ENCODE measurements around the gene DERA. TPM values are rescaled to one million over a fixed set of nuclear protein-coding genes. Genes with fewer than 3 reads are reported as not detected.

Gene DERA
- total and polyA plus RNA-seq, 9 of the 15 experiments (the other 6 are each of a cell fraction or from before 2014, with no cell fraction given), result 5.5 to 15.5 (median 7.8) TPM

DNA sequence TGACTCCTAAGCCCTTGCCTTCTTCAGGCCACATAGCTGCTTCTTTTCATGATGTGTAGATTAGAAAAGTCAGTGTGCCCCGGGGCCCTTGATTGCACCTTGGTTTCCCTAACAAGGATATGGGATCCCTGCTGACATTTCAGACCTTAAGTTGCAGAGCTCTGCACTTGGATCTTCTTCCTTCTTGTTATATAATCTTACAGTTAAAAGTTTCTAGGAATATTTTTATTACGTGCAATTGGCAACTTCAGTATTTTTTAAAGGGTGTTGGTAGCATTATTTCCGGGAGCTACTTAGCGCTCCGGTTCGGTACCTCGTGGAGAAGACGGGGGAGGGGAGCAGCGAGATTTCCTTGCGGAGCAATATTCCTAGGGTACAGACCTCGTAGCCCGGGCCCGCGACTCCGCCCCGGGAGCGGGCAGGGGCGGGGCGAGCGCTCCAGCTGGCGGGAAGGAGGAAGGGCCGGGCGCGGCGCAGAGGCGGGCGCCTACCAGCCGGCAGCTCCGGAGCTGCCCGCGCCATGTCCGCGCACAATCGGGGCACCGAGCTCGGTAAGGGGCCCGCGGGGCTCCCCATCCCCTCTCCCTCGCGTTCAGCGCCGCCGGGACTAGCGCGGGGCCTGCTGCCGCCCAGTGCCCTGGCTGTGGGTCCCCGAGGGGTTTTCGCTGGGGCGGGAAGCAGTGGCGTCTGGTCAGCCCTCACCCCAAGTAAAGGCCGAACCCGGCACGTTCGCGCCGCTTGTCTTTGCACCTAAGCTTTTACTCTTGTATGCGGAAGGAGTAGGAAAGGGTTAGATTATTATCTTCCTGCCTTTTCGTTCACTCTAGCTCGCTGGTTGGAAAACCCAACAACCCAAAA is at the start of gene DERA (continued):
- TF ChIP-seq GTF2A2 (tag; IDR thresholded peaks at IDR 0.05) (no peak), OTX1 (CRISPR knock-in tag; IDR thresholded peaks at IDR 0.05) (no peak), SUPT5H (IDR thresholded peaks at IDR 0.05) (peak; percentile 50; the same call in 1 of the 2 replicates), EHMT2 (IDR thresholded peaks at IDR 0.05) (no peak), NONO (IDR thresholded peaks at IDR 0.05; ENCODE audit: low read depth in 2 of 2, low read length in 1 of 2) (peak in 1 of 2 experiments; percentile 31; a peak in 1 of 4 replicates), RAD21 (CRISPR knock-in tag; conservative IDR thresholded peaks at IDR 0.05 in 1 of 2, IDR thresholded peaks at IDR 0.05 in 1 of 2) (no peak), HDAC1 (IDR thresholded peaks at IDR 0.05) (0 out of 4 replicates have a peak, but pooled peaks of 1 of the 2 experiments have one; percentile 21), HMGN3 (IDR thresholded peaks at IDR 0.05; ENCODE audit: borderline replicate concordance, extremely low read depth, insufficient read length, low read depth, low read length) (peak; percentile 29), KDM5B (IDR thresholded peaks at IDR 0.05; ENCODE audit: insufficient replicate concordance, low read depth, low read length) (peak; percentile 42), PHF21A (IDR thresholded peaks at IDR 0.05; ENCODE audit: borderline replicate concordance, low read depth) (no peak), ARID2 (IDR thresholded peaks at IDR 0.05) (no peak), NCOA2 (IDR thresholded peaks at IDR 0.05; ENCODE audit: partially characterized antibody in 2 of 2) (no peak), ZNF778 (CRISPR knock-in tag; IDR thresholded peaks at IDR 0.05) (no peak), NRF1 (conservative IDR thresholded peaks at IDR 0.05 in 1 of 2, IDR thresholded peaks at IDR 0.05 in 1 of 2) (peak; percentile 55 to 59; a peak in 2 of 4 replicates), TOE1 (IDR thresholded peaks at IDR 0.05; ENCODE audit: borderline replicate concordance) (no peak), TOE1 (CRISPR knock-in tag; IDR thresholded peaks at IDR 0.05; ENCODE audit: borderline replicate concordance, low read depth) (no peak)
- TF ChIP-seq, protein P1, sequence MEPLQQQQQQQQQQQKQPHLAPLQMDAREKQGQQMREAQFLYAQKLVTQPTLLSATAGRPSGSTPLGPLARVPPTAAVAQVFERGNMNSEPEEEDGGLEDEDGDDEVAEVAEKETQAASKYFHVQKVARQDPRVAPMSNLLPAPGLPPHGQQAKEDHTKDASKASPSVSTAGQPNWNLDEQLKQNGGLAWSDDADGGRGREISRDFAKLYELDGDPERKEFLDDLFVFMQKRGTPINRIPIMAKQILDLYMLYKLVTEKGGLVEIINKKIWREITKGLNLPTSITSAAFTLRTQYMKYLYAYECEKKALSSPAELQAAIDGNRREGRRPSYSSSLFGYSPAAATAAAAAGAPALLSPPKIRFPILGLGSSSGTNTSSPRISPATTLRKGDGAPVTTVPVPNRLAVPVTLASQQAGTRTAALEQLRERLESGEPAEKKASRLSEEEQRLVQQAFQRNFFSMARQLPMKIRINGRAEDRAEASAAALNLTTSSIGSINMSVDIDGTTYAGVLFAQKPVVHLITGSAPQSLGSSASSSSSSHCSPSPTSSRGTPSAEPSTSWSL (CRISPR knock-in tag; IDR thresholded peaks at IDR 0.05; ENCODE audit: borderline replicate concordance), result no peak
- TF ChIP-seq, protein P2, sequence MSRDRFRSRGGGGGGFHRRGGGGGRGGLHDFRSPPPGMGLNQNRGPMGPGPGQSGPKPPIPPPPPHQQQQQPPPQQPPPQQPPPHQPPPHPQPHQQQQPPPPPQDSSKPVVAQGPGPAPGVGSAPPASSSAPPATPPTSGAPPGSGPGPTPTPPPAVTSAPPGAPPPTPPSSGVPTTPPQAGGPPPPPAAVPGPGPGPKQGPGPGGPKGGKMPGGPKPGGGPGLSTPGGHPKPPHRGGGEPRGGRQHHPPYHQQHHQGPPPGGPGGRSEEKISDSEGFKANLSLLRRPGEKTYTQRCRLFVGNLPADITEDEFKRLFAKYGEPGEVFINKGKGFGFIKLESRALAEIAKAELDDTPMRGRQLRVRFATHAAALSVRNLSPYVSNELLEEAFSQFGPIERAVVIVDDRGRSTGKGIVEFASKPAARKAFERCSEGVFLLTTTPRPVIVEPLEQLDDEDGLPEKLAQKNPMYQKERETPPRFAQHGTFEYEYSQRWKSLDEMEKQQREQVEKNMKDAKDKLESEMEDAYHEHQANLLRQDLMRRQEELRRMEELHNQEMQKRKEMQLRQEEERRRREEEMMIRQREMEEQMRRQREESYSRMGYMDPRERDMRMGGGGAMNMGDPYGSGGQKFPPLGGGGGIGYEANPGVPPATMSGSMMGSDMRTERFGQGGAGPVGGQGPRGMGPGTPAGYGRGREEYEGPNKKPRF (IDR thresholded peaks at IDR 0.05; ENCODE audit: low read depth, low read length), result no peak
- TF ChIP-seq, protein P3, sequence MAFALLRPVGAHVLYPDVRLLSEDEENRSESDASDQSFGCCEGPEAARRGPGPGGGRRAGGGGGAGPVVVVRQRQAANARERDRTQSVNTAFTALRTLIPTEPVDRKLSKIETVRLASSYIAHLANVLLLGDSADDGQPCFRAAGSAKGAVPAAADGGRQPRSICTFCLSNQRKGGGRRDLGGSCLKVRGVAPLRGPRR (CRISPR knock-in tag; IDR thresholded peaks at IDR 0.05), result no peak
- TF ChIP-seq, protein P4, sequence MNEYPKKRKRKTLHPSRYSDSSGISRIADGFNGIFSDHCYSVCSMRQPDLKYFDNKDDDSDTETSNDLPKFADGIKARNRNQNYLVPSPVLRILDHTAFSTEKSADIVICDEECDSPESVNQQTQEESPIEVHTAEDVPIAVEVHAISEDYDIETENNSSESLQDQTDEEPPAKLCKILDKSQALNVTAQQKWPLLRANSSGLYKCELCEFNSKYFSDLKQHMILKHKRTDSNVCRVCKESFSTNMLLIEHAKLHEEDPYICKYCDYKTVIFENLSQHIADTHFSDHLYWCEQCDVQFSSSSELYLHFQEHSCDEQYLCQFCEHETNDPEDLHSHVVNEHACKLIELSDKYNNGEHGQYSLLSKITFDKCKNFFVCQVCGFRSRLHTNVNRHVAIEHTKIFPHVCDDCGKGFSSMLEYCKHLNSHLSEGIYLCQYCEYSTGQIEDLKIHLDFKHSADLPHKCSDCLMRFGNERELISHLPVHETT (CRISPR knock-in tag; conservative IDR thresholded peaks at IDR 0.05 in 1 of 2, IDR thresholded peaks at IDR 0.05 in 1 of 2), result no peak

All from K562 (cell line).